GM21526 (cell line): ENCODE data around the gene TMEM266.

Experiments
- ATAC-seq: cut with Tn5 transposase; IDR thresholded peaks from one replicate; pipeline ENCODE4 v1.9.1; 2021; ENCODE audit warnings: moderate library complexity; ENCODE audit not compliant: unreplicated experiment, low FRiP score

TMEM266 gene

DNA sequence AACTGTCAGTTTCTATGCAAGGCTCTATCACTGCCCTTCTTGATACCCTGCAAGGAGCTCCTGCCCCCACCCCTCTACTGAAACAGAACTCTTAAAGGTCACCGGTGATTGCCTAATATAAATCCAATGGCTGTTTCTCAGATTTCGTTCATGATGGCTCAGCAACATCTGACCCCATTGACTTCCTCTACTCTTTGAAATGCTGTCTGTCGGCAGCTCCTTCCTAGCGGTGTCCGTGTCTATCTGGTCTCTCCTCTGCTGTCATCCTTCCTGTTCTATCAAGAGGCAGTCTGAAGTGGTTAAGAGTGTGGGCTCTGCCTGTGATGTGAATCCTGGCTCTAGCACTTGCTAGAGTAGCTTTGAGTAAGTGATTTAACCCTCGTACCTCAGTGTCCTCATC is 5.5 kb downstream of the TMEM266 start:
- ATAC-seq, result no peak

DNA sequence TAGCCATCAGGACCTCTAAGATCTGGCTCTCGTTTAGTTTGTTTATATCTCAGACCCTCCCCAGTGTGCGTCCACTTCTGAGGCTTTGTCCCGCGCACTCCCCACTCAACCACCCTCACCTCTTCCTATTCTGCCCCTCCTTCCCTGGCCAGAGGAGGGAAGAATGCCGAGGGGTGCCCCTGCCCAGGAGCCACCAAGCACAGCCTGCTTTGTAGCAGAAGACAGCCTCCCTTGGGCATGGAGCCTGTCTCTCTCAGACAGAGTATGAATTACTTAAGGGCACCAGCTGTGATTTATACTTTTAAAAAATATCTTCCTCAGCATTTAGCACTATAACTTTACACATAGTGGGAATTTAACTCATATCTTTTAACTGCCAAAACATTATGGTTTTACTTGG is 6.0 kb downstream of the TMEM266 start:
- ATAC-seq, result no peak

DNA sequence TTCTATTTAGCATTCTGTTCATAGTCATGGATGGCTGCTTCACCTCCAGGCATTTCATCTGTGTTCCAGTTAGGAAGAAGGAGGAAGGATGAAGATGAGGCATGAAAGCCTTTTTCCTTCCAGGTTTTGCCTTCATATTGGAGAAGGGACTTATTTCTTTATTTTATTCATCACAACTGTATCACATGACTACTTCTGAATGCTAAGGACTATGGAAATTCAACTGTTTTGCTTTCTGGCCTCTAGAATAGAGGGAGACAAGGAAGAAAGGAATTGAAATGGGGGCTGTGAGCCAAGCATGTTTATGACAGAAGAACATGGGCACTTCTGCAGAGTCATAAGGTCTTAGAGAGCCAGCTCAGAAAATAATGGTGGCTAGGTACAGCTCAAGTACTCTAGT is 10.4 kb downstream of the TMEM266 start:
- ATAC-seq, result no peak

DNA sequence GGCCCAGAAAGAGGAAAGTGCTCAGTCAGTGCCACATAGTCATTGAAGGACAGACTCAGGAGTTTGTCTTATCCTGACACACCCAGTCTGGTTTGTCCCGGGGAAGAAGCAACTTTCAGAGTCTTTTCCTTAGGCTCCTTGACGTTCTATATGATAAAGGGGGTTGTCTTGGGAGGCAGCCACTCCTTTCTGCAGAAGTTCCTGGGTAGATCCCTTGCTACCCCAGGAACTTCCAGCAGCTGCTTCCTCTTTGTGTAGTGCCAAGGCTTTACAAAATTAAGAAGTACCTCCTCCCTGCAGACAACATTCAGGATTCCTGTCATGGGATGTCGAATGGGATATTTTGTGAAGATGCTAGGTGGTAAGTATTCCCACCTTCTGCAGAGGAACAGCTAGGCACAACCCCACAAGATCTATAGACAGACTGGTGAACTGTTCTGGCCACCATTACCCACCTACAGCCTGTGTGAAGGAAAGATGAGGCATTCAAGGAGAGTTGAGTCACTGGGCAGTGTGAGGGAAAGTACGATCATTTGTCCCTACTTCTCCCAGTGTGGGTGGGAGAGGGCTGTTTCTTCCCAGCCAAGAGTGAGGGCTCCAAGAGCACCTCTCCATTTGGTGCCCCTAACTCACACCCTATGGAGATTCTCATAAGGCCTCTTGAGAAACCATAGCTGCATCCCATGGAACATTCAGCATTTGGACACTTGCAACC is 11.3 kb downstream of the TMEM266 start:
- no peak for ATAC-seq

DNA sequence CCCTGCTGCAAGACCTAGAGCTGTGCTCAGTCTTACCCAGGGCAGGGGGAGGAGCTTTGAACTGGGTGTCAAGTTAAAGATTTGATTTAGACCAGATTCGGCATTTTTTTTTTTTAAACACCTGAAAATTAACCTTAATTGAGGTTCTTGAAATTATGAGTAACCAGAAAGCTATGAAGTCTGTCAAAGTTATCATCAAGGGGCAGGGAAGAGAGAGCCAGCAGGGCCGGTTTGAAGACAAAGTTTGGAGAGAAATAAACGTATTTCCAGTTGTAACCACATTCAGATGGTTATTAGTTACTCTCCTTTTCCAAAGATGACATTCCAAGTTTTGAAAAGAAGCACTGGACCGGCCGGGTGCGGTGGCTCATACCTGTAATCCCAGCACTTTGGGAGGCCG is 12.0 kb downstream of the TMEM266 start:
- ATAC-seq, result no peak

DNA sequence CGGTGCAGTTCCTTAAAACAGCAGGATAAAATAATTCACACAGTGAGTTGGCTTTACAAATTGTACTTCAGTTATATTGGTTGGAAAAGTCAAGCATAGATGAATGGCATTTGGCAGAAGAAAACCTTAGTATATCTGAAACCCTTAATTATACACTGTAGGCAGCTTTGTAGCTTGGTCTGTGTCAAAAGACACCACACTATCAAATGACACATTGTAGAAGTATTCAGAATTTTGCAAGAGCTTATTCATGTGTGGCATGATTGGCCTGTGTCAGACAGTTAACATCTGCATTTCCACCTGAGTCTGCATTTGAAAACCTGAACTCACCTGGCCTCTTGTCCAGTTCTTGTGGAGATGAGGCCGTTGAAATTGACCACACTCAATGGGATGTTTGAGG is 13.8 kb downstream of the TMEM266 start:
- ATAC-seq, result no peak

DNA sequence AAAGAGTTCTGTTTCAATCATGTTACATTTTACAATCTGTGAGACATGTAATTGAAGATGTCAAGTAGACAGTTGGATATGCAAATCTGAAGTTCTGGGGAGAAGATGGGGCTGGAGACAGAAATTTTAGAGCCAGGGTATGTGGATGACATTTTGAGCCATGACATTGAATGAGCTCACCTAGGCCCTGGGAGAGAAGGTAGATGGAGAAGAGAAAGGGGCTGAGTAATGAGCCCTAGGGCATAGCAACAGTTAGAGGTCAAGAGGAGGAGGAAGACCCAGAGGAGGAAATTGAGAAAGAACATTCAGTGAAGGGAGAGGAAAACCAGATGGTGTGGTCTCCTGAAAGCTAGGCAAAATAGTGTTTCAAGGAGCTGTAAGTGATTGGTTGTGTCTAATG is 15.3 kb downstream of the TMEM266 start:
- ATAC-seq, result no peak

DNA sequence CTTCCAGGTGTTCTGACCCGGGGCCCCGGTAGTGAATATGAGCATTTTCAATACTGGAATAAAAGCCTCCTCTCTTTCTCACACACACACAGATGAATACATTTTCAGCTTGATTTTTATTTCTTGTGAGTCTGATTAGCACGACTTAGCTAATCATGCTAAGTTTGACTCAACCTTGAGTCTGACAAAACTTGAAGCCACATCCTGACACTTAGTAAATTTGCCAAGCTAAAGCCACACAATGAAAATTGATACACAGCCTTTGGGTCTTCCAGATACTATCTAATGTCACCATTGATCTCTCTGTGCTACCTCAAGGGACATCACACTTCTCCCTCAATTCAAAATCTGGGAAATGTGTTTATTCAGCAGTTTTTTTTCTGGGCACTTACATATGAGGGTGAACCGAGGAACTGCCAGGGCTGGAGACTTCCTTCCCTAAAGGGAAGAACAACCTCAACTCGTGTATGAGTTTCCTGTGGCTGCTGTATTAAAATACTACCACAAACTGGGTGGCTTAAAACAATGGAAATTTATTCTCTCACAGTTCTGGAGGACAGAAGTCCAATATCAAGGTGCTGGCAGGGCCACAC is 18.6 kb downstream of the TMEM266 start:
- no peak for ATAC-seq

DNA sequence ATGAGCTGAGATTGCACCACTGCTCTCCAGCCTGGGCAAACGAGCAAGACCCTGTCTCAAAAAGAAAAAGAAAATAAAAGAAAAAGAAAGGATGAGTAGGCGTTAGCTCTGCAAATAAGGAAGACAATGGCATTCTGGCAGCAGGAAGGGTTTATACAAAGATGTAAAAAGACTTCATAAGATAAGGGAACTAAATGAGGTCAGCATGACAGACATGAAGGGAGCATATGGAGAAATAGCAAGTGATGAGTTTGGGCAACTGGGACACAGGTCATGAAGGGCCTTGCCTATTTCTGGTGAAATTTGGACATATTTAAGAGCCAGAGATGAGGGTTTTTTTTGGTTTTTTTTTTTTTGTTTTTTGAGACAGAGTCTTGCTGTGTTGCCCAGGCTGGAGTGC is 24.5 kb downstream of the TMEM266 start:
- no peak for ATAC-seq

DNA sequence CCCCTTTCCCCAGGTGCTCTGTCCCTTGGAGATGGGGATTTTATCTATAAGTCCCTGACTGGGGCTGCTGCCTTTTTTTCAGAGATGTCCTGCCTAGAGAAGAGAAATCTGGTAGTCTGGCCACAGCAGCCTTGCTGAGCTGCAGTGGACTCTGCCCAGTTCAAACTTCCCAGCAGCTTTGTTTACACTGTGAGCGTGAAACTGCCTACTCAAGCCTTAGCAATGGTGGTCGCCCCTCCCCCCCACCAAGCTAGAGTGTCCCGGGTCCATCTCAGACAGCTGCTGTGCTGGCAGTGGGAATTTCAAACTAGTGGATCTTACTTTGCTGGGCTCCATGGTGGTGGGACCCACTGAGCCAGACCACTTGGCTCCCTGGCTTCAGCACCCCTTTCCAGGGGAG is 38.9 kb downstream of the TMEM266 start:
- no peak for ATAC-seq

DNA sequence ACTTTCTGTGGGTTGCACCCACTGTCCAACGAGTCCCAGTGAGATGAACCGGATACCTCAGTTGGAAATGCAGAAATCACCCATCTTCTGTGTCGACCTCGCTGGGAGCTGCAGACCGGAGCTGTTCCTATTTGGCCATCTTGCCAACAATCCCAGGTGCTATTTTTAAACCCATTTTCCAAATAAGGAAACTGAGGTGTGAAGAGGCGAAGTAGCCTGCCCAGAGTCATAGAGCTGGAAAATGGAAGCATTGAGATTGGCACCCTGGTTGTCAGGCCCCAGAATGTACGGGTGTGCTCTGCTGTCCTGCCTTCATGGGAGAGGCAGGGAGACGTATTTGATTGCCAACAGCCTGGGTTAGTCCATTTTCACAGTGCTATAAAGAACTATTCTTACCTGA is 39.6 kb downstream of the TMEM266 start:
- ATAC-seq, result no peak

DNA sequence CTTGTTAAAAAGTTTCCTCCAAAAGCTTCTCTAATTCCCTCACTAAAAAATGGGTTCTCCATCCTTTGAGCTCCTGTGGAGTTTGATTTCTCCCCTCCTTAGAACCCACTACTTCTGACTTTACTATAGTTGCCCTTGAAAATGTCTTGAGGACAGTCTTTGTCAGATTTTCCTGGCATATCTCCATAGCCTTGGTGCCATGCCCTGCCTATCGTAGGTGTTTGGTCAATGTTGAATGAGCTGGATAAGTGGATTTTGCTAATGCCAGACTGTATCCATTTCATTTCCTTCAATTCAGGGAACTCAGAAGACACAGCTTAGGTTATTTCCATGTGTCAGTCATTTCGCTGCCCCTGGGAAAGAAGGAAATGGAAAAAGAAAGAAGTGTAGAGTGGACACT is 40.6 kb downstream of the TMEM266 start:
- ATAC-seq, result no peak

DNA sequence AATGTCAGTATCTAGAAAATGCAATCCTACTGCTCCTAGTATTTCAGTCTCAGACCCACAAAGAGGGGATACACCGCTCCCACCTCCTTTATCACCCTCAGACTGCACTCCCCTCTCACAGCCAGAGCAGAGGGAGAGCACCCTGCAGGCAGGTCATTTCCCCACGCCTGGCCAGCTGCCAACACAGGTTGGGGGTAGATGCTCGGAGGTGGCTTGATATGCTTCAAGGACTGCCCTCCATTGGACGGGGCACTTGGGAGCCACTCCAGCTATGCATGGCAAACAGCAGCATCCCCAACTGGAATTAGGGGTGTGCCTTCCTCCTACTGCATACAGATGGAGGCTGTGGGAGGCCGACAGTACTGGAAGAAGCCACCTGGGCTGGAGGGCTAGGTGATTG is 41.9 kb downstream of the TMEM266 start:
- no peak for ATAC-seq

DNA sequence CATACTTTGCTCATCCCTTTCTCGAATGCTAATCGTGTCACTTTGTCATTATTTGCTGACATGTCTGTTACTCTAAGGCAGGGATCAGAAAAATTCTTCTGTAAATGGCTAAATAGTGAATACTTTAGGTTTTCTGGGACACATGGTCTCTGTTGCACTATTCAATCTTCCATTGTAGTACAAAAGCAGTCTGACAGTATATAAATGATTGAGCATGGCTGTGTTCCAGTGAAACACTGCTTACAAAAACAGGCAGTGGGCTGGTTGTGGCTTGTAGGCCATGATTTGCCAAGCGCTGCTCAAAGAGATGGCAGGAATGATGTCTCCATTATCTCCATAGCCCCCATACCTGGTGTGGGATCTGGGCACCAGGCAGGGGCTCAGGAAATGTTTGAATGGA is 45.6 kb downstream of the TMEM266 start:
- no peak for ATAC-seq

DNA sequence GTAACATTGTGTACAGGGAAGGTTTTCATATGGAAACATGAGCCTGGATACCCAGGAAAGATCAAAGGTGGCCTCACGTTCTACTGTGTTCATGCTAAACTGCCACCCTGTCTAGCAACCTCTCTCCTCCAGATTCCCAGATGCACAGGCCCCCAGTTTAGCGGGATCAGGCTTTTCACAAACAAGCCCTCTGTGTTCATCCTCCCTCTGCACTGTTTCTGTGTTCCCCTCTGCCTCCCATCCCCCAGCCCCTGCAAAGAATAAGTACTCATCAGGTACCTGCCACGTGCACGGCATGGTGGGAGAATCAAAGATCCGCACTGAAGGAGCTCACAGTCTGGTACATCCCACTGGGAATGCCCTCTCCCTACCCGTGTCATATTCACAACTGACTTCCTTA is 46.1 kb downstream of the TMEM266 start:
- ATAC-seq, result no peak

DNA sequence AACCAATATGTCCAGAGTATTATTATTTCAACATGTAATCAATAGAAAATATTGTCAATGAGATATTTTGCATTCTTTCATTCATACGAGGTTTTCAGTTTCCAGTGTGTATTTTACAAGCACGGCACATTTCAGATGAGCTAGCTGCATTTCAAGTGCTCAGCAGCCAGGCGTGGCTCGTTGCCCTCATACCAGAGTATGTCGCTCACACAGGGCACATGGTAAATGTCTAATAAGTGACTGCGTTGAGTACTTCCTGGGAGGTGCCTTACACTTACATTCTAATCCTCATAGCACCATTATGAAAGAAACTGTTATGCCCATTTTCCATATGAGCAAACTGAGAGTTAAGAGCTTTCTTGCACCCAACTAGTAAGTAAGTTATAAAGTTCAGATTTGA is 47.4 kb downstream of the TMEM266 start:
- ATAC-seq, result no peak

DNA sequence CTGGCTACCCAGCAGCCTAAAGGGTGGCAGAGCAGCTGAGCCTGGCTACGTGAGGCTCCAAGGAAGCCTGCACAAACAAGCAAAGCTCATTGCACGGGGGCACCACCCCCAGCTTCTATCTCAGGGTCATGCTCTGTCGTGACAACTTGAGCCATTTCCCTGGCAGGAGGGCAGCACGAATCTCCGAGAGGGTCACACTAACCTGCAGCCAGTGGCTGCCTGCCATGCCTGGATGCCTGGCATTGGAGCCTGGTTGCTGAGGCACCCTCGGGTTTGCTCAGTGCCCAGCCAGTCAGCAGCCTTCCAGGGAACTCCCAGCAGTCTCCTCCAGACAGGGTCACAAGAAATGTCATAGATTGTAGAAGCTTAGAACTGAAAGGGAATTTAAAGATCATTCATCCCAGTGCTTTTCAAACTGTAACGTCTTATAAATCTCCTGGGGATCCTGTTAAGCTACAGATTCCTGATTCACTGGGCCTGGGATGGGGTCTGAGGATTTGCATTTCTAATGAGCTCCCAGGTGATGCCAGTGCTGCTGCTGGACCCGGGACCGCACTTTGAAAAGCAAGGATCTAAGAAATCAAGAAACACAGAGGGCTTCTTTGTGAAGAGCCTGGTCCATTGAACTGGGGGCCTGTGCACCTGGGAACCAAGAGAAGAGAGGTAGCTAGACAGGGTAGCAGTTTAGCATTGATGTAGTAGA is 48.4 kb downstream of the TMEM266 start:
- no peak for ATAC-seq

DNA sequence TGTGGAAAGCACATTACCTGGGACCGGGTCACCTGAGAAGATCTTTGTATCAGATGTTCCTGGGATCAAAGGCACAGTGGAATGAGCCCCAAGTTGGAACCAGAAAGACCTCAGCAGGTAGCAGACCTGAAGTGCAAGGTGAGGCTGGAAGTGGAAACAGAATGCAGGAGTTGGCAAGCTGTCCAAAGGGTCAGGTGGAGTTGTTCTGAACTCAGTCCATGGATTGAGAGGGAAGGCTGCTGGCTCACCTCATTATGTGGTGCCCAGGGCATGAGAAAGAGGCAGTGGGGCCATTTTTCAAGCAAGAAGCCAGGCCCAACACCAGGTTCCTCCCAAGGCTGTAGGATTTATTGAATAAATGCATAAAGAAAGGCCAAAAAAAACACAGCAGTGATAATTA is 49.3 kb downstream of the TMEM266 start:
- ATAC-seq, result no peak

DNA sequence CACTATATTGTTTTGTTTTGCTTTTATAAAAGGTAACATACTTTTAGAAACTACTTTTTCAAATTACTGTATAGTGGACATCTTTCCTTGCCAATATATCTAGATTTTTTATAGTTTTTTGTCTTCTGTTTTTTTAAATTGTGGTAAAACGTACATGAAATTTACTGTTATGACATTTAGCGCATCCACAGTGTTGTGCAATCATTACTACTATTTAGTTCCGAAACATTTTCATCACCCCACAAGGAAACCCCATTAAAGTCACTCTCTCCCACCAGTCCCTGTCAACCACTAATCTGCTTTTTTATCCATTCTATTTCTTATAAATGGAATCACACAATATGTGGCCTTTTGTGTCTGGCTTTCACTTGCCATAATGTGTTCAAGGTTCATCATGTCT is 54.8 kb downstream of the TMEM266 start:
- ATAC-seq, result no peak

DNA sequence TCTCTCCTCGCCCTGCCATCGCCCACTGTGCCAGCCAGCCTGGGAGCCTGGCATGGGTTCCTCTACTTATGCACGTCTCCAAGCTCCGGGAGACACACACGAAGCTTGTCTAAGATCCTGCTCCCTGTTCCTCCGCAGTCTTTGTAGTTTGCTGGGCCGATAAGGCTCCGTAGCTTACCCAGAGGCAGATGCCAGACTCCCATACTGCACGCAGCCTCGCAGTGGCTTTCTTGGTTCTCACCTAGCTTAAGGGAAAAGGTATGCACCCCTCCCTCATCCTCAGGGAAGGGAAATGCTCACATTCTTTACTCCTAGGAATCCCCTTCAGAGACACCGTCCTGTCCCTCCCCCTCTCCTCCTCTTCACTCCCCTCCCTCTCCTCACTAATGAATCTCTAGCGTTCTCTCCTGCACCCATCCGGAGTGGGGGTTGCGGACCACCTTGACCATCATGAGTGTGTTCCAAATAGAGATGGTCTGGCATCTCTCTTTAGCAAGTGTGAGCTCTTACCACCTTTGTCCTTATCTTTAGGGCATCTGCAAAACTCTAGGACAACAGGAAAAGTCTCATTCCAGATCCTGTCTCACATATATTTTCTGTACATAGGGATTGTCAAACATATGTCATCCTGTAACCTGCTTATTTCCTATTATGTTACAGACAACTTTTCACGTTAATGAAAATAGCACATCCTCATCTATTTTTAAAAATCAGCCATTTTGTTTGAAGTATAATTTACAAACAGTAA is 56.5 kb downstream of the TMEM266 start:
- no peak for ATAC-seq

DNA sequence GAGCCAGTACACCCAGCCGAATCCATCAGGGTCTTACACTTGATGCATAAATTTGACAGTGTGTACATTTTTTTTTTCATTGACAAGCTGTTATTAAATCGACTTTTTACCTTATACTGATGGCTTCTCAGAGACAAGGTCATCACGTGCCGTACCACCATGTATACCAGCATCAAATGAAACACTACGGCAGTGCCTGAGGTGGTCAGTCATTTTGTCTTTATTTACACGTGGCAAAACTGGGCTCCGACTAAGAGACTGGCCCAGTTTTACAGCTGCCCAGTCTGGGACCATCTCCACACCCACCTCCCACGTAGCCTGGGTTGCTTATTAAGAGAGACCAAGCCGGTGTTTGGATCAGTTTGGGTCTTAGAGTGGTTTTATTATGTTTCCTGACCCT is 57.4 kb downstream of the TMEM266 start:
- no peak for ATAC-seq
